Renal pelvis (tissue), 4 donors: ENCODE measurements around the gene CNTNAP4. TPM values are rescaled to one million over a fixed set of nuclear protein-coding genes. Genes with fewer than 3 reads are reported as not detected.

Experiments used
- DNase-seq: peaks from one replicate; pipeline ENCODE4 v3.0.0-alpha.2; 2013
- polyA plus RNA-seq, 3 donors: library from polyadenylated mRNA; unstranded; fragments of 120-200 nt; gene quantifications; one replicate each; pipeline ENCODE4 v1.2.1, GENCODE V29; 2013; ENCODE audit not compliant: insufficient read length in 3 of 3

CNTNAP4 gene
- polyA plus RNA-seq, 3 donors = 0.09 to 0.48 (median 0.28) TPM

DNA sequence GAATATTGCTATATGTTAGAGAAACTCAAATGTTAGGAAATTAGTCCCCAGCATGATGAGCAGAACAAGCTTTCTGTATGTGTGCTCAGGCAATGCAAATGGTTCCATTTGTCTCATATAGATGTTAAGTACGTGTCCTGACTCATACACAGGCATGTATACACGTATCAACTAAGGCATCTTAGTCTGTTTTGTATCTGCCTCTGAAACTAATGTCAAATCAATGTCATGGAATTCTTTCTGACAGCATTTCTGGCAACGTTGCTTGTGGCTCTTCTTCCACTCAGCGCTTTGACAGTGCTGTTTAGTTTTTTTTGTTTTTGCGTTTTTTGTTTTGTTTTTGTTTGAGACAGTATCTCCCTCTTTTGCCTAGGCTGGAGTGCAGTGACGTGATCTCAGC, 111.9 kb downstream of the CNTNAP4 start:
- DNase-seq = no peak

DNA sequence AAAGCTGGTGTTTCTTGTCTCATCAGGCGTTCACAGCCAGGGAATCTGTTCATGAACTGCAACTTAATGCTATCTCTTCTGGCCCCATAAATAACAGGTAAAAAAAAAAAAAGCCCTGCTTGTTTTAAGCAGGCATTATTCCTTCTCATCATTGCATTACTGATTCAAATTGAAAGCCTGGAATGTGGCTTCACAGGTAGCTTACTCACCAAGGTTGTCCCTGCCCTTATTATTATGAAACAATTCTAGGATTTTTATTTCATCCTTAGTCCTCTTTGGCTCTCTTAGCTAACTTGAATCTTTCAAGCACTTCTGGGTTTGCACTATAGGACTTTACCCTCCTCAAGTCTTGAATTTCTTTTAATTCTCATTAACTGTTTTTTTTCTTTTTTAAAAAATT, 113.3 kb downstream of the CNTNAP4 start:
- no peak for DNase-seq

GRCh38 chr16:76396977-76397376, 119.8 kb downstream of the CNTNAP4 start:
- no peak for DNase-seq

- DNase-seq = no peak
These were observed 132.5 kb downstream of the CNTNAP4 start for GRCh38 chr16:76409706-76410105.

GRCh38 chr16:76421571-76421970, 144.4 kb downstream of the CNTNAP4 start:
- no peak for DNase-seq

DNA sequence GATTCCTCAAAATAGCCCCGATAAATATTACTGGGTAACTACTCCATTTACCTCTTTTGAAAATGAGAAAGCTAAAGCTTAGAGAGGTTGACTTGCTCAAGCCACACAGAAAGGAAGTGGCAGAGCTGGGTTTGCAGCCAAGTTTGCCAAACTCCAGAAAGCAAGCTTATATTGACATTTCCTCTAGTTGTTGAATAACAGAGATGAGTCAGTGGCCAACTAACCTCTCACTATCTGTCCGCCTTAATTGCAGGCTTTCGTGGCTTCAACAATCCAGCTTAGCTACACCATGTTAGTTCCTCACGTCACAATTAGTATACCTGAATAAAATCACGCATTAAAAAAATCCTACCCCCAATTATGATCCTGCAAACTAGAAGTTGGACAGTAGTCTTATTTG, 151.7 kb downstream of the CNTNAP4 start:
- no peak for DNase-seq

DNA sequence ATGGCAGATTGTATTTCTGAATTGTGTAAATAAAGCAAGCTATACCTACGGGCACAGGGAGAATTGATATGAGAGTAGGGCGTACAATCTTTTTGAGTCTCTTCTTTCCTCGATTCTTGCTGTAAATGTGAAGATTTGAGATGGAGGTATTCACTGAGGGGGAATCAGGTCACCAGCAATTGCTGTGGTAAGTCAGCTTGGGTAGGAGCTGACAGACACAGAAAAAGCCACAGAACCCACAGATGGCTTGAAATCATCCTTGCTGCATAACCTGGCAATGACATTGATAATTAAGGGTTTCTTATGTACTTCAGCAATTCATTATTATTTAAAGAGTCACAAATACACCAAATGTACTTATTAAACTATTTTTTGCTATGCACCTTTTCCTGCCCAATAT, 164.2 kb downstream of the CNTNAP4 start:
- DNase-seq = no peak

GRCh38 chr16:76441876-76442275, 164.7 kb downstream of the CNTNAP4 start:
- DNase-seq = no peak

DNA sequence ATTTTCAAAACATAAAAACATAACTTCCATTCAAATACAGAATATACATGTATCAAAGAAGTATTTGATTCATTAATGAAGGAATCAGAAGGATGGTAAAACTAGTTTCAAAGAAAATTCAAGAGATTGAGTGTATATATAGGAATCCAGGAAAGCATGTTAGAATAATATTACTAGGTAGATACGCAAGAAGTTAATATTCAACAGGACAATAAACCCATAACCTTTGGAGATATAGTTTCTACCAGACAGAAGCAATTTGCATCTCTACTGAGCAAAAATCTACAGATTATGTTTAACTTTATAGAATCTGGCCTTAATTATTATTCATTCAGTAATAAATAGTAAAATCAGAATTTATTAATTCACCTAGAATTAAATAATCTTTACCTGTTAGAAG, 166.8 kb downstream of the CNTNAP4 start:
- no peak for DNase-seq

- DNase-seq = no peak
These were observed 167.6 kb downstream of the CNTNAP4 start for GRCh38 chr16:76444832-76445231.

DNA sequence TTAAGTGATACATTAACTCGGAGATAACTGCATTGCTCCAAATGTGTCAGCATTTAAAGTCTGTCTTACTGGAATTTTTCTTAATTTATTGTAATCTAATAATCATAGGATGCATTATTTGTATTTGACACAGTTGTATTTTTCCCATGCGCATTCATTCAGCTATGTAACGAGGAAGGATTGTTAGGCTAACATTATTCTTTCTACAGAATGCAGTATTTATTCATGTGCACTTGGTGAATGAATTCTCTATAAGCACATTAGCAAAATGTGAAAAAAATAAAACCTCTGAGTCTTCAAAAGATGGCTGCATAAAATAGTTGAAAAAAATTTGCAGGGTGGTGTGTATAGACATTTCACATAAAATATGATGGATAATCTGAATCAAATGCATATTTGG, 168.6 kb downstream of the CNTNAP4 start:
- no peak for DNase-seq

DNA sequence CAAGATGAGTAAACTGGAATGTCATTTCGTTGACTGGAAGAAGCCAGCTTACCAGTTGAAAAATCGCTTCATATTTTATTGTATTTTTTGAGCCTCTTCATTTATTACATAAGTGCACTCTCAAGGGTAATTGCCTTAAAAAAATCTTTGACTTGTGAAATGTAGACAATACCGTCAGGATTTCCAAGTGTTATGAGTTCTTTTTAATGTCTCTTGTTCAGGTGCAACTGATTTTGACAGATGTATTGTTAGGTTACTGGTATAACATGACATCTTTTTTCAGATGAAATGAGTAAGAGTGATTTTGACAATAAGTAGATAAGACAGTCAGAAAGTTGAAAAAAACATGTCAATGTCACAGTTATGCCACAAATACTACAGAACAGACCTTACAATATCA, 169.1 kb downstream of the CNTNAP4 start:
- DNase-seq = no peak

GRCh38 chr16:76450890-76451289, 173.7 kb downstream of the CNTNAP4 start:
- DNase-seq = no peak

- DNase-seq = no peak
These were observed 178.1 kb downstream of the CNTNAP4 start for GRCh38 chr16:76455257-76455656.

- DNase-seq = no peak
These were observed 178.8 kb downstream of the CNTNAP4 start for GRCh38 chr16:76456016-76456415.

GRCh38 chr16:76459111-76459510, 181.9 kb downstream of the CNTNAP4 start:
- no peak for DNase-seq

DNA sequence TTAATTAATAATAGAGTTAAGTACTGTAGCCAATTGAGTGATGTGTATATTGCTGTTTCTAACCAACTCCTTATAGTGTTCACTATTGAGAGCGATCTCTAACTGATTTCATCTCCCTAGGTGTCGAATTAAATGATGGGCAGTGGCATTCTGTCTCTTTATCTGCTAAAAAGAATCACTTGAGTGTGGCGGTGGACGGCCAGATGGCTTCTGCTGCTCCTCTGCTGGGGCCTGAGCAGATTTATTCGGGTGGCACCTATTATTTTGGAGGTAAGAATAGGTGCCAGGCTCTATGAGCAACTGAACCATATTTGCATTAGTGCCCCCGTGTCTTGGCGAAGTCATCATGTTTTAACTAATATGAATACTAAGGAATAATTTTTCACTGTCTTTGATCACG, 184.6 kb downstream of the CNTNAP4 start:
- no peak for DNase-seq

DNA sequence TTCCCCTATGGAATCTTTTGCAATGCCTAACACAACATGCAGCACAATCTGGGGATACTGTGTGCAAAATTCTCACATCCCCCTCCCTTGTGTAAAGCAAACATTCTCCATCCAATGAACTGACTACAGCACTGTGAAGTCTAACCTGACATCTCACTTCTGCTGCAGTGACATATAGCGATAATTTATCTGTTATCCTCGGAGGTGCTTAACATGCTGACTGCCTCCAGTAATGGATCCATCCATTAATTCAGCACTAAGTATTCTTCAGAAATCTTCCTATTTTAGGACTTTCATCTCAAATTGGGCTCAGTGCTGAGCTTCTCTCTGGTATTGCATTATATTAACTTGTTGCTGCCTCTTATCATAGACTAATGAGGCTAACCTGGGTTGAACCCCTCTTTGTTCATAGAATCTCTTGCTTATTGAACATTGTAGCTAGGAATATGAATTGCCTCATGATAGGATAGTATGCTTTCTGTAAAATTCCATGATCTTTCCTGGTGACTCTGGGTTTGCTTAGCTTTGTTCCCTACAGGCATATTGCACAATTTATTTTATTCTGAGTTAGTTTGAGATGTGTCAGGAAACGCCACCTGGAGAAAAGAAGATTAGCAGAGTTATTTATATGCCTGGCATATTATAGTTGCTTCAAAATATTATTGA, 187.9 kb downstream of the CNTNAP4 start:
- no peak for DNase-seq

DNA sequence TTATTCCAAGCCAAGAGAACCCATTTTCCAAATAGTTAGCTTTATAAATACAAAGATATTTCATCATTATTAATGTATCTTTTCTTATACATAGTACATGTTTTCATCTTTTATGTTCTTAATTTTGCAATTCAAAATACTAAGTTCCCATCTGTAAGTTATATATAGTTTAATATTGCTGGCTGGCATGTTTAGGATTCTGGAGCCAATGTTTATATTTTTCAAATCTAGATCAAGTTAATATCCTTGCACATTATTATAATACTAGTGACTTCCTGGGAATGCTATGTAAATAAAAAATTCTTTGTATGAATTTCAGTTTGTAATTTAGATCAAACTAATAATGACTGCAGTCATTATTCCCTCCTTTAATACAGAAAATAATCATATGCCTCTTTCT, 189.7 kb downstream of the CNTNAP4 start:
- no peak for DNase-seq

GRCh38 chr16:76474048-76474447, 196.8 kb downstream of the CNTNAP4 start:
- DNase-seq = no peak

DNA sequence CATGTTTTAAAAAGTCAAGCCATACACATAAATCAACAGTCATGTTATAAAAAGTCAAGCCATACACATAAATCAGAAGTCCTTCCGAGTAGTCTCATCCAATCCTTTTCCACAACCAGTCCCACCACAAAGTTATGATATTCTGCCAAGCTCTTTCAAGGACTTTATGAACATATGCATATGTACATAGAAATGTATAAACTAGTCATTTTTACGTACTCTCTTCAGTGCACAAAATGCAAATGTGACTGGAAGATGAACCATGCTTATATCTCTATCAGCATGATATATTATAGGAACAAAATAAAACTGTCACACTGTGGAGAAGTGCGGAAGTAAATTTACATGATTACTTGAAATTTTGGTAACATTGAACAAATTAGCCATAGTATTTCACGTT, 200.9 kb downstream of the CNTNAP4 start:
- DNase-seq = no peak

DNA sequence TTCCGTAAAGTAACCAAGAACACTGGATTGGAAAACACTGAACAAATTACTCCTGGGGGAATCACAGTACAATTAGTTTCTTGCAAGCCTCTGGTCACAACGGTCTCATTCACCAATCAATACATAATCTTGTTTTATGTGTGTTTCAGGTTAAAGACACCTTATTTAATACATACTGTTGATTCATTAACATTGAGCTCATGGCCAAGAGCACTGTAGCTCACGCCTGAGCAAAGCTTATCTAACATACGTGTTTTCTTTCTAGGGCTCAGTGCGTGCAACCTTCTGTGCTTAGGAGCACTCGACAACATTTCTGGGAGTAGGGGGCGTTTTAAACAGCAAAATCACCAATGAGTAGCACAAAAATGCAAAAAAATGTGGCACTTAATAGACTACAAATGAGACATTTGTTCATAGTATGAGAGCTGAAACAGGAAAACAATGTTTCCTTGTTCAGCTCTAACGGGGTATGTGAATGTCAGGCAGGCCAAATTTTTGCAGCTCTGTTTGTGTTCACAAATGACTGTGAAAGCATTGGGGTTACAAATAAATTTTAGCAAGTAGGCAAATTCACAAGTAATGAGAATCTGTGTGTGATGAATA, 206.2 kb downstream of the CNTNAP4 start:
- DNase-seq = no peak

DNA sequence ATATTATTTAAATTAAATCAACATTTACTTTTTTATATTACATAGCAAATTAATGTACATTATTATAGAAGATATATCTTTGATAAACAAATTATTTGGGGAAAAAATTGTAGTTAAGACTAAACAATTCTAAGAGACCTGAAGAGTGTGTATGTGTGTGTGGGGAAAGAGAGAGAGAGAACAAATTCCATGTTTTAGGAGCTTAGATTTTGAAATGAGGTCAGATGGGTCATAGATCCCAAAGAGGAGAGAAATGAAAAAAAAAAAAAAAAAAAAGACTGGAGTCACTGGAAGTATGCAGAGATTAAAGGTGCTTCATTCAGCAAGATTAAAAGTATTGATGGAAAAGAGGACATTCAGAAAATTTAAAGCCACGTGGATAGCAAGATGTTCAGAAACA, 206.8 kb downstream of the CNTNAP4 start:
- DNase-seq = no peak

GRCh38 chr16:76486740-76487139, 209.5 kb downstream of the CNTNAP4 start:
- DNase-seq = no peak
